HCT116 (cell line): ENCODE data around the gene IL1RAP. TPM values are rescaled to one million over a fixed set of nuclear protein-coding genes. Genes with fewer than 3 reads are reported as not detected.

Source experiments
- ATAC-seq: fragments of 200-7000 bp; cut with Tn5 transposase; 2 replicates; pipeline ENCODE4 v1.9.1; 2020; ENCODE audit warnings: mild to moderate bottlenecking, moderate library complexity
- BruUV-seq: library from RNA; stranded (reverse); fragments of 400-500 nt; replicated peaks from 2 replicates; lab custom pipeline; 2021; lab: Mats Ljungman, UMichigan
- CTCF ChIA-PET: fragments of 300-600 bp; sonication (Branson Sonifier 250); formaldehyde crosslinking; loops from one replicate; lab custom pipeline; 2021; ENCODE audit warnings: antibody characterized with exemption; lab: Charles Lee
- POLR2A ChIA-PET: fragments of 300-600, 350-600 bp; sonication (Branson Sonifier 250); formaldehyde crosslinking; loops from one replicate; lab custom pipeline; 2021; ENCODE audit warnings: antibody characterized with exemption; lab: Charles Lee
- RAD21 ChIA-PET, 2 experiments: fragments of 300-600 bp; sonication (Branson Sonifier 250); formaldehyde crosslinking; loops; one replicate each; lab custom pipeline; 2023; ENCODE audit warnings: low total read pairs in 2 of 2; ENCODE audit not compliant: uncharacterized antibody in 2 of 2, unreplicated experiment in 2 of 2, low non-redundant PET in 1 of 2; lab: Charles Lee
- DNase-seq: peaks from one replicate; pipeline ENCODE4 v3.0.0-alpha.2; 2010; ENCODE audit warnings: low read depth, low spot score
- H2AFZ ChIP-seq: fragments of 200-600 bp; shearing (Covaris generic), sonication (generic); 2 replicates; pipeline ENCODE4 v1.6.1; 2017; ENCODE audit warnings: low read depth, mixed run types, mixed read lengths, antibody characterized with exemption, low read length; ENCODE audit not compliant: poor library complexity, severe bottlenecking
- H3K27ac ChIP-seq: 2 replicates; pipeline ENCODE4 v1.5.1; 2012; ENCODE audit warnings: low read depth, low read length
- H3K27me3 ChIP-seq: fragments of 200-600 bp; sonication (generic); 2 replicates; pipeline ENCODE4 v1.6.1; 2016; ENCODE audit warnings: mixed run types, low read length, mixed read lengths; ENCODE audit not compliant: insufficient read depth
- H3K36me3 ChIP-seq, 2 experiments: fragments of 200-500 bp in 1 of 2; fragments of 200-600 bp in 1 of 2; sonication (Bioruptor generic) in 1 of 2; sonication (generic) in 1 of 2; 2 replicates each; pipeline versions ENCODE4 v1.5.1 to v1.6.1; 2014 to 2016; ENCODE audit warnings: low read length in 2 of 2, inconsistent platforms in 1 of 2, mixed read lengths in 1 of 2, mixed run types in 1 of 2; ENCODE audit not compliant: insufficient read depth in 2 of 2, control insufficient read depth in 1 of 2
- H3K4me1 ChIP-seq, 2 experiments: fragments of 200-600 bp in 1 of 2; sonication (generic) in 1 of 2; 2 replicates each; pipeline versions ENCODE4 v1.5.1 to v1.6.1; 2012 to 2017; ENCODE audit warnings: low read length in 2 of 2, inconsistent platforms in 1 of 2, mild to moderate bottlenecking in 1 of 2, mixed read lengths in 1 of 2, mixed run types in 1 of 2, moderate library complexity in 1 of 2; ENCODE audit not compliant: insufficient read depth in 2 of 2, control insufficient read depth in 1 of 2
- H3K4me2 ChIP-seq: fragments of 200-600 bp; sonication (generic); 2 replicates; pipeline ENCODE4 v1.6.1; 2017; ENCODE audit warnings: mixed run types, low read length, mixed read lengths
- H3K4me3 ChIP-seq, 2 experiments: fragments of 200-600 bp in 1 of 2; sonication (generic) in 1 of 2; replicated peaks in 1 of 2; 2 replicates each; pipeline ENCODE4 v1.5.1; 2011 to 2016; ENCODE audit warnings: low read length in 2 of 2, control low read depth in 1 of 2, low read depth in 1 of 2, mild to moderate bottlenecking in 1 of 2, mixed read lengths in 1 of 2, mixed run types in 1 of 2
- H3K79me2 ChIP-seq: fragments of 200-600 bp; sonication (generic); 2 replicates; pipeline ENCODE4 v1.6.1; 2017; ENCODE audit warnings: mild to moderate bottlenecking, mixed run types, low read length, moderate library complexity, mixed read lengths; ENCODE audit not compliant: insufficient read depth
- H3K9ac ChIP-seq: fragments of 200-600 bp; sonication (generic); 2 replicates; pipeline ENCODE4 v1.6.1; 2016; ENCODE audit warnings: low read length, mixed read lengths
- H3K9me2 ChIP-seq: fragments of 200-600 bp; sonication (generic), shearing (Covaris generic); 2 replicates; pipeline ENCODE4 v1.6.1; 2017; ENCODE audit warnings: mixed run types, mild to moderate bottlenecking, moderate library complexity; ENCODE audit not compliant: insufficient read depth
- H3K9me3 ChIP-seq, 2 experiments: fragments of 200-500 bp in 1 of 2; fragments of 200-600 bp in 1 of 2; sonication (Bioruptor generic) in 1 of 2; sonication (generic) in 1 of 2; 2 replicates each; pipeline ENCODE4 v1.6.1; 2014 to 2017; ENCODE audit warnings: low read length in 2 of 2, mixed read lengths in 2 of 2, inconsistent platforms in 1 of 2, low read depth in 1 of 2, mild to moderate bottlenecking in 1 of 2, mixed run types in 1 of 2, moderate library complexity in 1 of 2; ENCODE audit not compliant: control insufficient read depth in 1 of 2, insufficient read depth in 1 of 2
- H4K20me1 ChIP-seq: fragments of 200-600 bp; sonication (generic), shearing (Covaris generic); 2 replicates; pipeline ENCODE4 v1.6.1; 2017; ENCODE audit warnings: mixed run types, mild to moderate bottlenecking, moderate library complexity; ENCODE audit not compliant: insufficient read depth
- CBX3 ChIP-seq: IDR thresholded peaks from 2 replicates; pipeline ENCODE4 v1.6.1; 2012; ENCODE audit warnings: low read depth
- CEBPB ChIP-seq: IDR thresholded peaks from 2 replicates; pipeline ENCODE4 v1.6.1; 2012; ENCODE audit warnings: low read depth
- EGR1 ChIP-seq: IDR thresholded peaks from 2 replicates; pipeline ENCODE4 v1.6.1; 2012; ENCODE audit warnings: low read depth
- ELF1 ChIP-seq: IDR thresholded peaks from 2 replicates; pipeline ENCODE4 v1.6.1; 2012; ENCODE audit warnings: low read depth, borderline replicate concordance
- EZH2 ChIP-seq: fragments of 200-600 bp; sonication (generic); IDR thresholded peaks from 2 replicates; pipeline ENCODE4 v1.6.1; 2017; ENCODE audit warnings: antibody characterized with exemption, mixed run types
- EZH2phosphoT487 ChIP-seq: fragments of 200-600 bp; IDR thresholded peaks from 2 replicates; pipeline ENCODE4 v1.6.1; 2018; ENCODE audit warnings: antibody characterized with exemption, borderline replicate concordance
- FOSL1 ChIP-seq: IDR thresholded peaks from 2 replicates; pipeline ENCODE4 v1.6.1; 2012; ENCODE audit warnings: low read depth
- JUND ChIP-seq: IDR thresholded peaks from 2 replicates; pipeline ENCODE4 v1.6.1; 2012
- POLR2A ChIP-seq: IDR thresholded peaks from 2 replicates; pipeline ENCODE4 v1.7.0; 2011; ENCODE audit warnings: borderline replicate concordance; ENCODE audit not compliant: insufficient read depth, insufficient read length; ENCODE audit errors: extremely low read depth
- POLR2AphosphoS5 ChIP-seq: IDR thresholded peaks from 2 replicates; pipeline ENCODE4 v1.6.1; 2011; ENCODE audit warnings: mild to moderate bottlenecking, low read depth, low read length, moderate library complexity
- SIN3A ChIP-seq: IDR thresholded peaks from 2 replicates; pipeline ENCODE4 v1.6.1; 2012; ENCODE audit warnings: low read depth
- TCF7L2 ChIP-seq: IDR thresholded peaks from 2 replicates; pipeline ENCODE4 v1.7.0; 2011; ENCODE audit warnings: borderline replicate concordance, inconsistent platforms; ENCODE audit not compliant: insufficient read depth, insufficient read length; ENCODE audit errors: extremely low read depth
- YY1 ChIP-seq: IDR thresholded peaks from 2 replicates; pipeline ENCODE4 v1.6.1; 2011; ENCODE audit warnings: low read length, low read depth, moderate library complexity, mild to moderate bottlenecking; ENCODE audit not compliant: insufficient replicate concordance; ENCODE audit errors: extremely low read depth
- ZNF274 ChIP-seq: fragments of 200-500 bp; sonication (Bioruptor generic); IDR thresholded peaks from 2 replicates; pipeline ENCODE4 v1.6.1; 2014; ENCODE audit warnings: mild to moderate bottlenecking, low read depth, low read length, inconsistent platforms
- intact Hi-C: fragments of 100-400 bp; cut with micrococcal nuclease; formaldehyde crosslinking; loops from 2 replicates; pipeline ENCODE4 v1.10.0; 2022
- total RNA-seq: library from RNA; stranded (reverse); gene quantifications from one replicate; pipeline ENCODE4 v1.2.1, GENCODE V29; 2021; ENCODE audit not compliant: unreplicated experiment
- TF ChIP-seq, protein P1 (sequence below), 3 experiments: fragments of 200-600 bp in 1 of 3; sonication (generic) in 1 of 3; IDR thresholded peaks in 2 of 3; conservative IDR thresholded peaks in 1 of 3; 2 replicates each; pipeline ENCODE4 v1.5.1; 2012 to 2017; ENCODE audit warnings: low read depth in 2 of 3, low read length in 2 of 3, antibody characterized with exemption in 1 of 3, borderline replicate concordance in 1 of 3, control low read depth in 1 of 3, mild to moderate bottlenecking in 1 of 3, mixed read lengths in 1 of 3, mixed run types in 1 of 3, moderate library complexity in 1 of 3; ENCODE audit not compliant: insufficient read depth in 1 of 3
- TF ChIP-seq, protein P2 (sequence below): IDR thresholded peaks from 2 replicates; pipeline ENCODE4 v1.6.1; 2012; ENCODE audit warnings: low read depth
- TF ChIP-seq, protein P3 (sequence below): IDR thresholded peaks from 2 replicates; pipeline ENCODE4 v1.6.1; 2012
- TF ChIP-seq, protein P4 (sequence below): IDR thresholded peaks from 2 replicates; pipeline ENCODE4 v1.6.1; 2011; ENCODE audit warnings: mild to moderate bottlenecking, low read length, moderate library complexity; ENCODE audit not compliant: insufficient replicate concordance; ENCODE audit errors: extremely low read depth
- TF ChIP-seq, protein P5 (sequence below): IDR thresholded peaks from 2 replicates; pipeline ENCODE4 v1.6.1; 2012

The IL1RAP gene
- total RNA-seq, 1 experiment from 2014 or later, result 5.8 TPM

DNA sequence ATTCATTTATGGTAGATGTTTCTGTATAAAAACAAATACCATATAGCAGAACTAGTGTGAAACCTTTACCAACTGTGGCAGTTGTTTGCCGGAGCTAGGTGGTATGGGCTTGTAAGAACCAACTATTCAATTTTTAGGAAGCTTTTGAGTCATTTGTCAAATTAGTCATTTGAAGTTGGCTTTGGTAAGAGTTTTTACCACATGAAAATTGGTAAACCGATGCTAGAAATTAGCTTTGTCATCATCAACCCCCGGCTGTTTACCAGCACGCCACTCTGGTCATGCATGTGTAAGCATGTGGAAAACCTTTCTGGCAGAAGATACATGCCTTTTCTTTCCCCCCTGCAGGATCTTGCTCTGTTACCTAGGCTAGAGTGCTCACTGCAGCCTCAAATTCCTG is 63.3 kb downstream of the IL1RAP start:
- POLR2A ChIA-PET, result no interaction called here
- H3K36me3 ChIP-seq, result no peaks in the 10 kb centered on the region
- no TSS peak for BruUV-seq
- H3K27ac ChIP-seq, result no peak overlapping the region
- DNase-seq, result no peak
- RAD21 ChIA-PET, result no interaction called here
- no peak overlapping the region for H3K4me2 ChIP-seq
- no peaks in the 10 kb centered on the region for H3K9me2 ChIP-seq
- no peaks in the 10 kb centered on the region for H4K20me1 ChIP-seq
- CTCF ChIA-PET, result no interaction called here
- no peaks in the 10 kb centered on the region for H3K27me3 ChIP-seq
- H3K9ac ChIP-seq, result no peak overlapping the region
- H3K4me1 ChIP-seq, result no peaks in the 10 kb centered on the region
- H2AFZ ChIP-seq, result no peak overlapping the region
- no peaks in the 10 kb centered on the region for H3K9me3 ChIP-seq
- no peak for ATAC-seq
- TF ChIP-seq YY1 (no peak), EZH2 (no peak), EZH2phosphoT487 (no peak), SIN3A (no peak), POLR2AphosphoS5 (no peak), CBX3 (no peak), EGR1 (no peak), TCF7L2 (no peak), JUND (no peak), CEBPB (no peak), FOSL1 (no peak), POLR2A (no peak), ELF1 (no peak), ZNF274 (no peak)
- TF ChIP-seq, protein P1, sequence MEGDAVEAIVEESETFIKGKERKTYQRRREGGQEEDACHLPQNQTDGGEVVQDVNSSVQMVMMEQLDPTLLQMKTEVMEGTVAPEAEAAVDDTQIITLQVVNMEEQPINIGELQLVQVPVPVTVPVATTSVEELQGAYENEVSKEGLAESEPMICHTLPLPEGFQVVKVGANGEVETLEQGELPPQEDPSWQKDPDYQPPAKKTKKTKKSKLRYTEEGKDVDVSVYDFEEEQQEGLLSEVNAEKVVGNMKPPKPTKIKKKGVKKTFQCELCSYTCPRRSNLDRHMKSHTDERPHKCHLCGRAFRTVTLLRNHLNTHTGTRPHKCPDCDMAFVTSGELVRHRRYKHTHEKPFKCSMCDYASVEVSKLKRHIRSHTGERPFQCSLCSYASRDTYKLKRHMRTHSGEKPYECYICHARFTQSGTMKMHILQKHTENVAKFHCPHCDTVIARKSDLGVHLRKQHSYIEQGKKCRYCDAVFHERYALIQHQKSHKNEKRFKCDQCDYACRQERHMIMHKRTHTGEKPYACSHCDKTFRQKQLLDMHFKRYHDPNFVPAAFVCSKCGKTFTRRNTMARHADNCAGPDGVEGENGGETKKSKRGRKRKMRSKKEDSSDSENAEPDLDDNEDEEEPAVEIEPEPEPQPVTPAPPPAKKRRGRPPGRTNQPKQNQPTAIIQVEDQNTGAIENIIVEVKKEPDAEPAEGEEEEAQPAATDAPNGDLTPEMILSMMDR (IDR thresholded peaks at IDR 0.05 in 2 of 3, conservative IDR thresholded peaks at IDR 0.05 in 1 of 3; ENCODE audit: borderline replicate concordance in 1 of 3, insufficient read depth in 1 of 3, low read depth in 2 of 3, low read length in 2 of 3), result no peak
- TF ChIP-seq, protein P2, sequence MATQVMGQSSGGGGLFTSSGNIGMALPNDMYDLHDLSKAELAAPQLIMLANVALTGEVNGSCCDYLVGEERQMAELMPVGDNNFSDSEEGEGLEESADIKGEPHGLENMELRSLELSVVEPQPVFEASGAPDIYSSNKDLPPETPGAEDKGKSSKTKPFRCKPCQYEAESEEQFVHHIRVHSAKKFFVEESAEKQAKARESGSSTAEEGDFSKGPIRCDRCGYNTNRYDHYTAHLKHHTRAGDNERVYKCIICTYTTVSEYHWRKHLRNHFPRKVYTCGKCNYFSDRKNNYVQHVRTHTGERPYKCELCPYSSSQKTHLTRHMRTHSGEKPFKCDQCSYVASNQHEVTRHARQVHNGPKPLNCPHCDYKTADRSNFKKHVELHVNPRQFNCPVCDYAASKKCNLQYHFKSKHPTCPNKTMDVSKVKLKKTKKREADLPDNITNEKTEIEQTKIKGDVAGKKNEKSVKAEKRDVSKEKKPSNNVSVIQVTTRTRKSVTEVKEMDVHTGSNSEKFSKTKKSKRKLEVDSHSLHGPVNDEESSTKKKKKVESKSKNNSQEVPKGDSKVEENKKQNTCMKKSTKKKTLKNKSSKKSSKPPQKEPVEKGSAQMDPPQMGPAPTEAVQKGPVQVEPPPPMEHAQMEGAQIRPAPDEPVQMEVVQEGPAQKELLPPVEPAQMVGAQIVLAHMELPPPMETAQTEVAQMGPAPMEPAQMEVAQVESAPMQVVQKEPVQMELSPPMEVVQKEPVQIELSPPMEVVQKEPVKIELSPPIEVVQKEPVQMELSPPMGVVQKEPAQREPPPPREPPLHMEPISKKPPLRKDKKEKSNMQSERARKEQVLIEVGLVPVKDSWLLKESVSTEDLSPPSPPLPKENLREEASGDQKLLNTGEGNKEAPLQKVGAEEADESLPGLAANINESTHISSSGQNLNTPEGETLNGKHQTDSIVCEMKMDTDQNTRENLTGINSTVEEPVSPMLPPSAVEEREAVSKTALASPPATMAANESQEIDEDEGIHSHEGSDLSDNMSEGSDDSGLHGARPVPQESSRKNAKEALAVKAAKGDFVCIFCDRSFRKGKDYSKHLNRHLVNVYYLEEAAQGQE, result no peak
- TF ChIP-seq, protein P3, sequence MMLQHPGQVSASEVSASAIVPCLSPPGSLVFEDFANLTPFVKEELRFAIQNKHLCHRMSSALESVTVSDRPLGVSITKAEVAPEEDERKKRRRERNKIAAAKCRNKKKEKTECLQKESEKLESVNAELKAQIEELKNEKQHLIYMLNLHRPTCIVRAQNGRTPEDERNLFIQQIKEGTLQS, result no peak
- TF ChIP-seq, protein P4, sequence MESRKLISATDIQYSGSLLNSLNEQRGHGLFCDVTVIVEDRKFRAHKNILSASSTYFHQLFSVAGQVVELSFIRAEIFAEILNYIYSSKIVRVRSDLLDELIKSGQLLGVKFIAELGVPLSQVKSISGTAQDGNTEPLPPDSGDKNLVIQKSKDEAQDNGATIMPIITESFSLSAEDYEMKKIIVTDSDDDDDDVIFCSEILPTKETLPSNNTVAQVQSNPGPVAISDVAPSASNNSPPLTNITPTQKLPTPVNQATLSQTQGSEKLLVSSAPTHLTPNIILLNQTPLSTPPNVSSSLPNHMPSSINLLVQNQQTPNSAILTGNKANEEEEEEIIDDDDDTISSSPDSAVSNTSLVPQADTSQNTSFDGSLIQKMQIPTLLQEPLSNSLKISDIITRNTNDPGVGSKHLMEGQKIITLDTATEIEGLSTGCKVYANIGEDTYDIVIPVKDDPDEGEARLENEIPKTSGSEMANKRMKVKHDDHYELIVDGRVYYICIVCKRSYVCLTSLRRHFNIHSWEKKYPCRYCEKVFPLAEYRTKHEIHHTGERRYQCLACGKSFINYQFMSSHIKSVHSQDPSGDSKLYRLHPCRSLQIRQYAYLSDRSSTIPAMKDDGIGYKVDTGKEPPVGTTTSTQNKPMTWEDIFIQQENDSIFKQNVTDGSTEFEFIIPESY, result no peak
- TF ChIP-seq, protein P5, sequence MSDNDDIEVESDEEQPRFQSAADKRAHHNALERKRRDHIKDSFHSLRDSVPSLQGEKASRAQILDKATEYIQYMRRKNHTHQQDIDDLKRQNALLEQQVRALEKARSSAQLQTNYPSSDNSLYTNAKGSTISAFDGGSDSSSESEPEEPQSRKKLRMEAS, result no peak
- H3K4me3 ChIP-seq, result no peak overlapping the region
- no peaks in the 10 kb centered on the region for H3K79me2 ChIP-seq
- intact Hi-C loops, result no loop called here
